Measurements from ENCODE around the gene POU2F2. TPM values are rescaled to one million over a fixed set of nuclear protein-coding genes. Genes with fewer than 3 reads are reported as not detected.

The POU2F2 gene
- total and polyA plus RNA-seq, 2 experiments from 2014 or later: 1.5 to 3.0 TPM

GRCh38 chr19:42154471-42155323, 22.5 kb upstream of the POU2F2 start:
- in situ Hi-C loops (cut with MboI): no loop called here
- no peaks in the 10 kb centered on the region for H3K36me3 ChIP-seq (ENCODE audit: low read depth)
- no peak for DNase-seq
- no peak overlapping the region for H2AFZ ChIP-seq
- H3K79me2 ChIP-seq (ENCODE audit: insufficient read depth): no peaks in the 10 kb centered on the region
- no peak overlapping the region for H3K4me3 ChIP-seq
- no peaks in the 10 kb centered on the region for H3K9me2 ChIP-seq (ENCODE audit: insufficient read depth)
- H3K4me1 ChIP-seq (ENCODE audit: insufficient read depth): no peaks in the 10 kb centered on the region
- H3F3A ChIP-seq (ENCODE audit: insufficient read depth): no peaks in the 10 kb centered on the region
- H3K4me2 ChIP-seq (ENCODE audit: unreplicated experiment): no peak overlapping the region
- H3K9ac ChIP-seq: no peak overlapping the region
- 45 to 56% methylated on average over 15 of the region's 15 CpGs for WGBS, 2 experiments (ENCODE audit: low coverage in 1 of 2, low lambda C conversion rate in 2 of 2, missing lambda C conversion rate in 2 of 2)
- no peaks in the 10 kb centered on the region for H3K9me3 ChIP-seq (ENCODE audit: low read depth)
- no peak overlapping the region for H3K27ac ChIP-seq
- TF ChIP-seq EZH2 (IDR thresholded peaks at IDR 0.05; ENCODE audit: insufficient read depth, poor library complexity, severe bottlenecking): peak; percentile 6
- TF ChIP-seq EZH2phosphoT487 (IDR thresholded peaks at IDR 0.05; ENCODE audit: insufficient read depth, low read depth): no peak
- H3K27me3 ChIP-seq (replicated peaks; ENCODE audit: insufficient read depth): peaks cover 57% of the 10 kb centered on the region
- no peaks in the 10 kb centered on the region for H4K20me1 ChIP-seq (ENCODE audit: insufficient read depth)

- WGBS, 2 experiments (ENCODE audit: low coverage in 1 of 2, low lambda C conversion rate in 2 of 2, missing lambda C conversion rate in 2 of 2): 17 to 19% methylated on average over 15 to 20 of the region's 20 CpGs
- H4K20me1 ChIP-seq (ENCODE audit: insufficient read depth): no peaks in the 10 kb centered on the region
- no peaks in the 10 kb centered on the region for H3K4me1 ChIP-seq (ENCODE audit: insufficient read depth)
- no peak overlapping the region for H3K9ac ChIP-seq
- no peak overlapping the region for H2AFZ ChIP-seq
- H3K9me2 ChIP-seq (ENCODE audit: insufficient read depth): no peaks in the 10 kb centered on the region
- H3K27me3 ChIP-seq (replicated peaks; ENCODE audit: insufficient read depth): peaks cover 57% of the 10 kb centered on the region
- no peaks in the 10 kb centered on the region for H3K36me3 ChIP-seq (ENCODE audit: low read depth)
- no peak for DNase-seq
- H3K9me3 ChIP-seq (ENCODE audit: low read depth): no peaks in the 10 kb centered on the region
- no peaks in the 10 kb centered on the region for H3K79me2 ChIP-seq (ENCODE audit: insufficient read depth)
- no peak overlapping the region for H3K4me3 ChIP-seq
- H3F3A ChIP-seq (ENCODE audit: insufficient read depth): no peaks in the 10 kb centered on the region
- H3K4me2 ChIP-seq (ENCODE audit: unreplicated experiment): no peak overlapping the region
- in situ Hi-C loops (cut with MboI): no loop called here
- H3K27ac ChIP-seq: no peak overlapping the region
- TF ChIP-seq EZH2 (IDR thresholded peaks at IDR 0.05; ENCODE audit: insufficient read depth, poor library complexity, severe bottlenecking) (peak; percentile 8), EZH2phosphoT487 (IDR thresholded peaks at IDR 0.05; ENCODE audit: insufficient read depth, low read depth) (no peak)
These were observed 21.6 kb upstream of the POU2F2 start for GRCh38 chr19:42153672-42154433.

- Histone ChIP-seq H3K27me3 (replicated peaks; ENCODE audit: insufficient read depth) (peaks cover 56% of the 10 kb centered on the region), H3F3A (ENCODE audit: insufficient read depth) (no peaks in the 10 kb centered on the region), H3K4me2 (ENCODE audit: unreplicated experiment) (no peak overlapping the region), H3K9me3 (ENCODE audit: low read depth) (no peaks in the 10 kb centered on the region), H3K36me3 (ENCODE audit: low read depth) (no peaks in the 10 kb centered on the region), H2AFZ (no peak overlapping the region), H3K4me1 (ENCODE audit: insufficient read depth) (no peaks in the 10 kb centered on the region), H4K20me1 (ENCODE audit: insufficient read depth) (no peaks in the 10 kb centered on the region), H3K79me2 (ENCODE audit: insufficient read depth) (no peaks in the 10 kb centered on the region), H3K9ac (no peak overlapping the region), H3K9me2 (ENCODE audit: insufficient read depth) (no peaks in the 10 kb centered on the region), H3K4me3 (no peak overlapping the region), H3K27ac (no peak overlapping the region)
- in situ Hi-C loops (cut with MboI): no loop called here
- 52 to 54% methylated on average over 25 of the region's 25 CpGs for WGBS, 2 experiments (ENCODE audit: low coverage in 1 of 2, low lambda C conversion rate in 2 of 2, missing lambda C conversion rate in 2 of 2)
- TF ChIP-seq EZH2 (IDR thresholded peaks at IDR 0.05; ENCODE audit: insufficient read depth, poor library complexity, severe bottlenecking): no peak
- TF ChIP-seq EZH2phosphoT487 (IDR thresholded peaks at IDR 0.05; ENCODE audit: insufficient read depth, low read depth): no peak
- no peak for DNase-seq
These were observed 20.8 kb upstream of the POU2F2 start for GRCh38 chr19:42152910-42153671.
